K562 (cell line): ENCODE data around the gene C10orf105. TPM values are rescaled to one million over a fixed set of nuclear protein-coding genes. Genes with fewer than 3 reads are reported as not detected.
A peak's percentile ranks its signal among the peaks of the same experiment; 100 is the strongest.

ENCODE experiments used
- ATAC-seq: fragments of 200-7000 bp; cut with Tn5 transposase; 3 replicates; pipeline ENCODE4 v1.9.1; 2020; ENCODE audit warnings: moderate library complexity
- BruUV-seq: library from RNA; stranded (reverse); fragments of 400-500 nt; replicated peaks from 2 replicates; lab custom pipeline; 2021; lab: Mats Ljungman, UMichigan
- CTCF ChIA-PET: fragments of 300-600 bp; formaldehyde crosslinking; extraction: SDS; loops from one replicate; lab custom pipeline; 2021; ENCODE audit warnings: low intra/inter-chr PET ratio; lab: Yijun Ruan, JAX
- POLR2A ChIA-PET: fragments of 300-600, 350-650 bp; sonication (Branson Sonifier 250); formaldehyde crosslinking; extraction: SDS; loops from one replicate; lab custom pipeline; 2021; ENCODE audit warnings: antibody characterized with exemption, inconsistent platforms; lab: Yijun Ruan, JAX
- DNase-seq, 4 experiments: peaks; one replicate each; pipeline versions ENCODE4 v3.0.0 to v3.0.0-alpha.2; 2011 to 2018; ENCODE audit warnings: low spot score in 3 of 4, mixed read lengths in 3 of 4; ENCODE audit errors: extremely low read depth in 1 of 4
- FAIRE-seq: peaks from 2 replicates; lab custom pipeline; 2011; peaks lifted over from hg19 to GRCh38; lab: Jason Lieb, UNC
- H2AFZ ChIP-seq: 2 replicates; pipeline ENCODE4 v1.6.0; 2011; ENCODE audit warnings: low read depth, low read length, control low read depth, inconsistent platforms
- H3K27ac ChIP-seq: fragments of 200-600 bp; 3 replicates; pipeline ENCODE4 v1.8.0; 2011; ENCODE audit warnings: low read depth, mild to moderate bottlenecking, control low read depth, inconsistent platforms, low read length, moderate library complexity, mixed read lengths; ENCODE audit errors: extremely low read depth
- H3K27me3 ChIP-seq, 2 experiments: fragments of 300-600 bp in 1 of 2; 2 replicates in 1 of 2; 3 replicates in 1 of 2; pipeline versions ENCODE4 v1.6.0 to v1.8.0; 2011; ENCODE audit warnings: inconsistent platforms in 2 of 2, low read length in 2 of 2, mild to moderate bottlenecking in 1 of 2, mixed read lengths in 1 of 2, moderate library complexity in 1 of 2; ENCODE audit not compliant: control insufficient read depth in 2 of 2, insufficient read depth in 2 of 2
- H3K36me3 ChIP-seq: fragments of 300-600 bp; 3 replicates; pipeline ENCODE4 v1.8.0; 2011; ENCODE audit warnings: mild to moderate bottlenecking, low read length, inconsistent platforms; ENCODE audit not compliant: control insufficient read depth, insufficient read depth
- H3K4me1 ChIP-seq, 2 experiments: fragments of 200-600 bp in 1 of 2; replicated peaks in 1 of 2; 2 replicates in 1 of 2; 3 replicates in 1 of 2; pipeline versions ENCODE4 v1.5.1 to v1.8.0; 2011; ENCODE audit warnings: inconsistent platforms in 2 of 2, low read length in 2 of 2, mild to moderate bottlenecking in 1 of 2, mixed read lengths in 1 of 2, moderate library complexity in 1 of 2; ENCODE audit not compliant: control insufficient read depth in 2 of 2, insufficient read depth in 2 of 2
- H3K4me2 ChIP-seq: 2 replicates; pipeline ENCODE4 v1.6.1; 2011; ENCODE audit warnings: low read length, control low read depth, inconsistent platforms, mixed read lengths; ENCODE audit not compliant: insufficient read depth
- H3K4me3 ChIP-seq: fragments of 200-600 bp; sonication (generic), shearing (Covaris generic); 2 replicates; pipeline ENCODE4 v1.5.1; 2016; ENCODE audit warnings: control low read depth, inconsistent platforms
- H3K79me2 ChIP-seq: fragments of 200-600 bp; 3 replicates; pipeline ENCODE4 v1.8.0; 2011; ENCODE audit warnings: low read length, inconsistent platforms; ENCODE audit not compliant: control insufficient read depth, insufficient read depth
- H3K9ac ChIP-seq, 2 experiments: 2 replicates each; pipeline versions ENCODE4 v1.6.0 to v1.6.1; 2011; ENCODE audit warnings: low read depth in 2 of 2, low read length in 2 of 2, control low read depth in 1 of 2, inconsistent platforms in 1 of 2, mild to moderate bottlenecking in 1 of 2, mixed read lengths in 1 of 2; ENCODE audit not compliant: insufficient read depth in 1 of 2
- H3K9me1 ChIP-seq: one replicate; pipeline ENCODE4 v1.6.0; 2011; ENCODE audit warnings: inconsistent platforms, mild to moderate bottlenecking, low read length, moderate library complexity; ENCODE audit not compliant: control insufficient read depth, insufficient read depth
- H3K9me3 ChIP-seq: replicated peaks from 2 replicates; pipeline ENCODE4 v1.5.1; 2011; ENCODE audit warnings: low read depth, low read length, inconsistent platforms; ENCODE audit not compliant: control insufficient read depth, insufficient read depth
- H4K20me1 ChIP-seq: replicated peaks from 2 replicates; pipeline ENCODE4 v1.6.1; 2011; ENCODE audit warnings: low read length, inconsistent platforms, mixed read lengths; ENCODE audit not compliant: control insufficient read depth, insufficient read depth
- CBFB ChIP-seq: sonication (generic); formaldehyde crosslinking; IDR thresholded peaks from 2 replicates; pipeline ENCODE4 v1.4.0; 2020; ENCODE audit warnings: mild to moderate bottlenecking, missing genetic modification reagents
- CTBP1 ChIP-seq: fragments of 450-650 bp; IDR thresholded peaks from 2 replicates; pipeline ENCODE4 v1.6.1; 2016; ENCODE audit warnings: borderline replicate concordance
- ERF ChIP-seq: fragments of 450-650 bp; formaldehyde crosslinking; IDR thresholded peaks from 2 replicates; pipeline ENCODE4 v1.4.0; 2020; ENCODE audit warnings: mild to moderate bottlenecking, mixed read lengths
- NONO ChIP-seq, 2 experiments: fragments of 200-400 bp in 1 of 2; fragments of 450-650 bp in 1 of 2; formaldehyde crosslinking in 1 of 2; IDR thresholded peaks; 2 replicates each; pipeline ENCODE4 v1.6.1; 2017; ENCODE audit warnings: low read depth in 2 of 2, mild to moderate bottlenecking in 2 of 2, moderate library complexity in 2 of 2, low read length in 1 of 2
- REST ChIP-seq, 2 experiments: fragments of 450-650 bp; formaldehyde crosslinking in 1 of 2; IDR thresholded peaks; 2 replicates each; pipeline versions ENCODE4 v1.4.0 to v1.6.1; 2014 to 2020; ENCODE audit warnings: mild to moderate bottlenecking in 2 of 2, borderline replicate concordance in 1 of 2, low read depth in 1 of 2
- TFAP4 ChIP-seq: sonication (generic); formaldehyde crosslinking; IDR thresholded peaks from 2 replicates; pipeline ENCODE4 v1.8.0; 2022; ENCODE audit warnings: missing genetic modification reagents, mild to moderate bottlenecking, moderate library complexity, borderline replicate concordance
- ZKSCAN8 ChIP-seq: fragments of 200-800 bp; sonication (Bioruptor generic); IDR thresholded peaks from 2 replicates; pipeline ENCODE4 v1.6.1; 2016; ENCODE audit warnings: missing genetic modification characterization, missing compliant biosample characterization
- WGBS: fragments of 100-300 bp; shearing (Covaris generic); methylation state at CpG from one replicate; pipeline ENCODE4 v1.1.6; 2016; ENCODE audit warnings: low coverage, mixed read lengths; ENCODE audit not compliant: insufficient coverage; ENCODE audit errors: missing lambda C conversion rate; 5-methylcytosine and 5-hydroxymethylcytosine counted together
- in situ Hi-C: fragments of 300-500 bp; cut with MboI; formaldehyde crosslinking; loops from 4 replicates; pipeline ENCODE4 v1.15.0; 2018; ENCODE audit warnings: inconsistent platforms, mixed read lengths
- intact Hi-C: fragments of 100-400 bp; cut with micrococcal nuclease; formaldehyde crosslinking; loops from 2 replicates; pipeline ENCODE4 v1.14.2; 2022
- polyA plus RNA-seq, 8 experiments: library from polyadenylated mRNA; depleted of rRNA in 4 of 8; stranded (reverse) in 5 of 8; unstranded in 3 of 8; fragments of >200 nt; fragmentation: Nextera tagmentation in 2 of 8; fragmentation: Illumina TruSeq in 1 of 8; extraction: Ambion mirVana in 2 of 8; extraction: Trizol in 1 of 8; gene quantifications; 2 replicates each; pipeline versions ENCODE4 v1.2.1 to v1.2.3, GENCODE V29; 2011 to 2014; ENCODE audit warnings: inconsistent platforms in 1 of 8, missing spikeins in 1 of 8
- total RNA-seq, 7 experiments: library from RNA; depleted of rRNA in 6 of 7; stranded (reverse); fragments of >200 nt in 6 of 7; fragmentation: Illumina TruSeq in 2 of 7; extraction: Trizol in 2 of 7; gene quantifications; 2 replicates each; pipeline versions ENCODE4 v1.2.1 to v1.2.3, GENCODE V29; 2011 to 2021; ENCODE audit warnings: low replicate concordance in 1 of 7

Gene C10orf105
- total and polyA plus RNA-seq, 9 of the 15 experiments (the other 6 are each of a cell fraction or from before 2014, with no cell fraction given), result 0.03 to 0.25 (median 0.04) TPM; not detected in 3

- ATAC-seq, result no peak
- in situ Hi-C loops, result no loop called here
- POLR2A ChIA-PET, result interaction anchor here (0.6 to 1.5 kb wide), 7 partner anchors 9 to 422 kb away, joined by 3 to 4 read pairs (median 3); no protein-coding TSS in a partner anchor
Observed at GRCh38 chr10:71742301-71743088, 22.9 kb upstream of the C10orf105 start.

More at GRCh38 chr10:71742301-71743088, 22.9 kb upstream of the C10orf105 start:
- peak overlapping the region; percentile 51 for H2AFZ ChIP-seq
- WGBS, result 33% methylated on average over 10 of the region's 10 CpGs
- no peak overlapping the region for H3K4me2 ChIP-seq
- peak in 1 of 4 experiments; percentile 39 for DNase-seq
- H4K20me1 ChIP-seq, result no peaks in the 10 kb centered on the region
- H3K4me1 ChIP-seq, result peaks cover 45% of the 10 kb centered on the region in 2 experiments
- CTCF ChIA-PET, result no interaction called here
- H3K9me1 ChIP-seq, result peaks cover 3% of the 10 kb centered on the region
- no peak overlapping the region for H3K4me3 ChIP-seq
- intact Hi-C loops, result no loop called here
- peak overlapping the region in 1 of 2 experiments; percentile 3; a peak in 1 of 4 replicates for H3K9ac ChIP-seq
- H3K27me3 ChIP-seq, result no peaks in the 10 kb centered on the region
- H3K79me2 ChIP-seq, result no peaks in the 10 kb centered on the region
- no peaks in the 10 kb centered on the region for H3K36me3 ChIP-seq
- no peak overlapping the region for H3K27ac ChIP-seq
- H3K9me3 ChIP-seq, result no peaks in the 10 kb centered on the region
- BruUV-seq, result no TSS peak
- TF ChIP-seq REST (IDR thresholded peaks at IDR 0.05; ENCODE audit: borderline replicate concordance) (no peak), REST (CRISPR knock-in tag; IDR thresholded peaks at IDR 0.05; ENCODE audit: low read depth) (0 out of 2 replicates have a peak, but pooled peaks have one; percentile 32), TFAP4 (CRISPR knock-in tag) (0 out of 2 replicates have a peak, but pooled peaks have one; percentile 14), CBFB (CRISPR knock-in tag) (0 out of 2 replicates have a peak, but pooled peaks have one; percentile 31), ZKSCAN8 (CRISPR knock-in tag) (no peak), NONO (IDR thresholded peaks at IDR 0.05; ENCODE audit: low read depth in 2 of 2, low read length in 1 of 2) (no peak), CTBP1 (0 out of 2 replicates have a peak, but pooled peaks have one; percentile 10), ERF (CRISPR knock-in tag) (peak; percentile 16; the same call in 1 of the 2 replicates)
- FAIRE-seq, result no peak
